Measurements from ENCODE around the gene PFKFB3.
A peak's percentile ranks its signal among the peaks of the same experiment; 100 is the strongest.

PFKFB3 gene

GRCh38 chr10:6274040-6274439, 71.3 kb downstream of the PFKFB3 start:
- no peak for TF ChIP-seq CTCF (conservative IDR thresholded peaks at IDR 0.05; ENCODE audit: low read depth)
- ChIA-PET POLR2A (ENCODE audit: low non-redundant PET) (interaction anchor here (1.1 kb wide), 1 partner anchor 72 kb away, joined by 5 read pairs; no protein-coding TSS in a partner anchor), CTCF (interaction anchor here (0.6 kb wide), 1 partner anchor 75 kb away, joined by 6 read pairs; no protein-coding TSS in a partner anchor)
- no peak for DNase-seq (ENCODE audit: low spot score)
- 0 out of 2 replicates have a peak overlapping the region, but pooled peaks have one; percentile 15 for H3K27ac ChIP-seq

- no peak for TF ChIP-seq CTCF (conservative IDR thresholded peaks at IDR 0.05; ENCODE audit: low read depth)
- ChIA-PET CTCF (interaction anchor here (0.6 to 1.8 kb wide), 2 partner anchors 74 to 127 kb away, joined by 6 to 7 read pairs; no protein-coding TSS in a partner anchor), POLR2A (ENCODE audit: low non-redundant PET) (interaction anchor here (1.1 kb wide), 1 partner anchor 72 kb away, joined by 5 read pairs; no protein-coding TSS in a partner anchor)
- DNase-seq (ENCODE audit: low spot score), result no peak
- peak overlapping the region; percentile 93 for H3K27ac ChIP-seq
Measured at GRCh38 chr10:6274484-6274883, 71.8 kb downstream of the PFKFB3 start.

GRCh38 chr10:6275022-6275997, 72.6 kb downstream of the PFKFB3 start:
- peak overlapping the region; percentile 93 for H3K27ac ChIP-seq
- peak; percentile 93 for DNase-seq (ENCODE audit: low spot score)
- no peak for TF ChIP-seq CTCF (conservative IDR thresholded peaks at IDR 0.05; ENCODE audit: low read depth)
- CTCF ChIA-PET, result interaction anchor here (0.6 to 1.8 kb wide), 3 partner anchors 43 to 127 kb away, joined by 3 to 7 read pairs (median 3); no protein-coding TSS in a partner anchor
- POLR2A ChIA-PET (ENCODE audit: low non-redundant PET), result interaction anchor here (1.1 kb wide), 1 partner anchor 73 kb away, joined by 5 read pairs; no protein-coding TSS in a partner anchor

GRCh38 chr10:6276356-6276755, 73.6 kb downstream of the PFKFB3 start:
- no peak overlapping the region for H3K27ac ChIP-seq
- CTCF ChIA-PET, result interaction anchor here (0.6 to 1.8 kb wide), 2 partner anchors 51 to 126 kb away, joined by 3 to 7 read pairs; no protein-coding TSS in a partner anchor
- POLR2A ChIA-PET (ENCODE audit: low non-redundant PET), result no interaction called here
- no peak for TF ChIP-seq CTCF (conservative IDR thresholded peaks at IDR 0.05; ENCODE audit: low read depth)
- no peak for DNase-seq (ENCODE audit: low spot score)

GRCh38 chr10:6278519-6279120, 75.9 kb downstream of the PFKFB3 start:
- ChIA-PET CTCF (no interaction called here), POLR2A (ENCODE audit: low non-redundant PET) (no interaction called here)
- no peak for DNase-seq (ENCODE audit: low spot score)
- H3K27ac ChIP-seq, result no peak overlapping the region
- TF ChIP-seq CTCF (conservative IDR thresholded peaks at IDR 0.05; ENCODE audit: low read depth), result no peak
